ENCODE measurements around the gene TEX54.

Gene TEX54

DNA sequence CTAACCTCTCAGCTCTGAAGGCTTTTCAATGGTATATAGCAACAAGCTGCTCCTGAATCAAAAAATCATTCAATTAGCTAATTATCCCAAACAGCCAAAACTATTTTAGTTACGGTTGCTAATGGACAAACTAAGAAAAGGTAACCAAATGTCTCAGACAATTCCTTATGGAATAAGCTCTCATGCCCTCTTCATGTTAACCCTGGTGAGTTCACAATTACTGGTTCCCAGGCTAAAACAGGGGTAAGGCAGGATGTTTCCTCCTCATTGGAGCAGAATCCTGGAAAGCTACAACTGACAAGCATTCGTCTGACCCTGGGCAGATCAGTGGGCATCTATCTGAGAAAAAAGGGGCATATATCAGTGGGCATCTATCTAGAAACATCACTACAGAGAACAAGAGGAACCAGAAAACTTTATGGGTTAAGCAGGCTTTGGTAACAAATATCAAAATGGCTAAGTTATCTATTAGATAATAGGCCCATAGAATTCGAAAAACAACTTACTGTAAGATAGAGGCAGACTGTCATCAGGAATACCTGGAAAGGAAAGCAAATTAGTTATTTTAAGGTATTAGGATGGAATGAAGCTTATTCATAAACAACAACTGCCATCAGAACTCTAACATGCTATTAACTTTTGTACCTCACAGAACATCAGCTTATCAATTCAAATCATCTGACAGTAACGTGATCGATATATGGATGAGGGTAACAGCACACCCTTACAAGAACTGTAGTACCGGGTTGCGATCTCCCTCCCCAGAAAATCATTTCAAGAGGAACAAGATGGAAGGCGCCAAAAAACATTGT lies 21.6 kb upstream of the TEX54 start:
- DNase-seq (ENCODE audit: low read depth, low spot score), result no peak
- H3K9ac ChIP-seq (ENCODE audit: insufficient read length, low read depth), result peak overlapping the region; percentile 99
- H3K27me3 ChIP-seq (ENCODE audit: insufficient read depth, insufficient read length), result no peaks in the 10 kb centered on the region
- H3K4me3 ChIP-seq (ENCODE audit: insufficient read length, low read depth), result peak overlapping the region; percentile 79
- TF ChIP-seq ZNF274 (IDR thresholded peaks at IDR 0.05; ENCODE audit: low read depth, low read length), result no peak
- TF ChIP-seq SUZ12 (IDR thresholded peaks at IDR 0.05; ENCODE audit: extremely low read depth, insufficient read depth, insufficient read length), result no peak
- no peak for TF ChIP-seq YY1 (IDR thresholded peaks at IDR 0.05; ENCODE audit: insufficient read depth, insufficient read length)
- no peaks in the 10 kb centered on the region for H3K4me1 ChIP-seq (ENCODE audit: insufficient read depth, insufficient read length)
- H3K36me3 ChIP-seq (ENCODE audit: insufficient read depth, insufficient read length, low read length), result peaks cover 51% of the 10 kb centered on the region
- no peaks in the 10 kb centered on the region for H3K9me3 ChIP-seq (ENCODE audit: insufficient read depth, low read length)

DNA sequence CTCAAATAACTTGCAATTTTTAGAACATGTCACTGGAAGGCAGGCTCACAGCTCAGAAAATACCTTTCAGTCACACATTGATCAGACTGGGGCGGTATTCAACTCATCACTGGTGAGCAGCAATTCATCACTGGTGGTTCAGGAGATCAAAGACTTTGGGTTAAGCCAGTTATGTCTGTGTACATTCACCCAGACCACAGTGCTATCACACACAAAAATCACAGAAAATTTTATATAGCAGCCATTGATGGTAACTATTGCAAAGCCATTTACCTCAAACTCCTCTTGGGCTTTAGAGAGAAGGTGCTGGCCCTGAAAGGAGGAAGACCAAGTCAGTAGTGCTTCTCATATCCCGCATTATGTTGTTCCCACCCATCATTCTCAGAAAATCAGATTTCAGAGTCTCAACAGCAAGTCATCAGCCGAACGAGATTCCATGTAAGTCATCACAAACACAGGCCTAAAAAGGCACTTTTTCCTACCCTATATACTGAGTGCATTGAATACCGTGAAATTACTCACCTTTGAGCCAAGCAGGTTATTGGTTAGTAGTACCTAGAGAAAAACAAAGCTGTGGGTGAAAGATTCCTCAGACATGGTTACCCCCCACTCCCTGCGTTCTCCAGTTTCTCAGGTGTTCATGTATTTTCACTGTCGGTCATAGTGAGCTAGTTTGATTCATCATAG lies 20.8 kb upstream of the TEX54 start:
- no peak for DNase-seq (ENCODE audit: low read depth, low spot score)
- Histone ChIP-seq H3K9ac (ENCODE audit: insufficient read length, low read depth) (peak overlapping the region; percentile 99), H3K4me1 (ENCODE audit: insufficient read depth, insufficient read length) (no peaks in the 10 kb centered on the region), H3K9me3 (ENCODE audit: insufficient read depth, low read length) (no peaks in the 10 kb centered on the region), H3K27me3 (ENCODE audit: insufficient read depth, insufficient read length) (no peaks in the 10 kb centered on the region), H3K4me3 (ENCODE audit: insufficient read length, low read depth) (peak overlapping the region; percentile 79), H3K36me3 (ENCODE audit: insufficient read depth, insufficient read length, low read length) (peaks cover 51% of the 10 kb centered on the region)
- no peak for TF ChIP-seq SUZ12 (IDR thresholded peaks at IDR 0.05; ENCODE audit: extremely low read depth, insufficient read depth, insufficient read length)
- no peak for TF ChIP-seq YY1 (IDR thresholded peaks at IDR 0.05; ENCODE audit: insufficient read depth, insufficient read length)
- TF ChIP-seq ZNF274 (IDR thresholded peaks at IDR 0.05; ENCODE audit: low read depth, low read length), result no peak

DNA sequence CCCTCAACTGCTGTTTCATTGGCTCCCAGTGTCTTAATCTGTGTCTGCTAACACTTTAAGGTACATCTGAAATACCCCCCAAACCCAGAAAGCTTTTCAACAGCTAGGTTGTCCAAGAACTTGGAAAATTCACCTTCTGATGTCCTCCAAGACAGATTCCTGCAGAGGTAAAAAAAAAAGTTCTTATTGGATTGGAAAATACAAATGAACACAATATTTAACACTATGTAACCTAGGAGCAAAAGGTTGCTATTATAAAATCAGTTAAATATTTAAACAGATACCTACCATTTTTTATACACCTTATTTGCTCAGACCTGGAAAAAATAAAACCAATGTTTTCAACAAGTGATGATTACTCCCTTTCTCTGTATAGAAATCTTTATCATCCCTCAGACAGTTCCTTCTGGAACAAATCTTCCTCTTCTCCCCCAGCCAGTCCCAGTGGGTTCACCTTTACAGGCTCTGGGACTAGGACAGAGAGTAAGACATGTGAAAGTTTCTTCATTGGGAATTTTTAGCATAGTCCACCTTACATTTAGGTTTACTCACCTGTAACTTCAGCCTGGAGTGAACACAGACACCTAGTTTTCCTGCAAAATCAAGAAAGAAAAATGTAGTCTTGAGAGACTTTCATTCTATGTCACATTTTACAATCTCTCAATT lies 20.0 kb upstream of the TEX54 start:
- DNase-seq (ENCODE audit: low read depth, low spot score), result no peak
- TF ChIP-seq ZNF274 (IDR thresholded peaks at IDR 0.05; ENCODE audit: low read depth, low read length) (no peak), YY1 (IDR thresholded peaks at IDR 0.05; ENCODE audit: insufficient read depth, insufficient read length) (no peak), SUZ12 (IDR thresholded peaks at IDR 0.05; ENCODE audit: extremely low read depth, insufficient read depth, insufficient read length) (no peak)
- no peaks in the 10 kb centered on the region; the same call in 1 of the 2 replicates for H3K9me3 ChIP-seq (ENCODE audit: insufficient read depth, low read length)
- H3K36me3 ChIP-seq (ENCODE audit: insufficient read depth, insufficient read length, low read length), result peaks cover 51% of the 10 kb centered on the region
- no peaks in the 10 kb centered on the region for H3K27me3 ChIP-seq (ENCODE audit: insufficient read depth, insufficient read length)
- H3K4me1 ChIP-seq (ENCODE audit: insufficient read depth, insufficient read length), result no peaks in the 10 kb centered on the region
- peak overlapping the region; percentile 79 for H3K4me3 ChIP-seq (ENCODE audit: insufficient read length, low read depth)
- peak overlapping the region; percentile 99 for H3K9ac ChIP-seq (ENCODE audit: insufficient read length, low read depth)

DNA sequence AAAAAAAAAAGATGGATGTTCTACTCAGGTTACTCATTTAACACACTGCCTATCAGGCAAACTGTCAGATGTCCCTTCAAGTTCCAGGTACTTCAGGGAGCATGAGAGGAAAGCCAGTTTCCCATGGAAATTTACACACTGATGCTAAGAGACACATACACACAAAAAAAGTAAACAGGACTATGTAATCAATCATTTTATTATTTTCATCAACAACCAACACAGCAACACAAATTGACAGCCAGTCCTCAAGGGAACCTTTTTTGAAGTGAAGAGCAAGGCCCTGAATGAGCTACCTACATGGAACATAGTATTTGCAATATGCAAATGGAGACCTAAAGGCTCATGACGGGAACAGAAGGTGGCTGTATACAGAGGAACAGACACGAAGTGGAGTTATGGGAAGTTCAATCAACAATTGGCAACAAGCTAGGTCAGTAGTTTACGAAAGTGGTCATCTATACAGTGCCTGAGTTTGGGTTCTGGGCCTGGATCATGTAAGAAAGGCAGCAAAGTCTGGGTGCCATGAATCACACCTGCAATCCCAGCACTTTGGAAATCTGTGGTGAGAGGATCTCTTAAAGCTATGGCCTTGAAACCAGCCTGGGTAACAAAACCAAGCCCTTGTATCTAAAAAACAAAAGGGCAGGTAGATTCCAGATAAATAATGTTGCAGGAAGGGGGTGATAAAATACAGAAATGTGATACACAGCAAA lies 19.3 kb upstream of the TEX54 start:
- Histone ChIP-seq H3K9ac (ENCODE audit: insufficient read length, low read depth) (peak overlapping the region; percentile 37), H3K4me3 (ENCODE audit: insufficient read length, low read depth) (no peak overlapping the region)

DNA sequence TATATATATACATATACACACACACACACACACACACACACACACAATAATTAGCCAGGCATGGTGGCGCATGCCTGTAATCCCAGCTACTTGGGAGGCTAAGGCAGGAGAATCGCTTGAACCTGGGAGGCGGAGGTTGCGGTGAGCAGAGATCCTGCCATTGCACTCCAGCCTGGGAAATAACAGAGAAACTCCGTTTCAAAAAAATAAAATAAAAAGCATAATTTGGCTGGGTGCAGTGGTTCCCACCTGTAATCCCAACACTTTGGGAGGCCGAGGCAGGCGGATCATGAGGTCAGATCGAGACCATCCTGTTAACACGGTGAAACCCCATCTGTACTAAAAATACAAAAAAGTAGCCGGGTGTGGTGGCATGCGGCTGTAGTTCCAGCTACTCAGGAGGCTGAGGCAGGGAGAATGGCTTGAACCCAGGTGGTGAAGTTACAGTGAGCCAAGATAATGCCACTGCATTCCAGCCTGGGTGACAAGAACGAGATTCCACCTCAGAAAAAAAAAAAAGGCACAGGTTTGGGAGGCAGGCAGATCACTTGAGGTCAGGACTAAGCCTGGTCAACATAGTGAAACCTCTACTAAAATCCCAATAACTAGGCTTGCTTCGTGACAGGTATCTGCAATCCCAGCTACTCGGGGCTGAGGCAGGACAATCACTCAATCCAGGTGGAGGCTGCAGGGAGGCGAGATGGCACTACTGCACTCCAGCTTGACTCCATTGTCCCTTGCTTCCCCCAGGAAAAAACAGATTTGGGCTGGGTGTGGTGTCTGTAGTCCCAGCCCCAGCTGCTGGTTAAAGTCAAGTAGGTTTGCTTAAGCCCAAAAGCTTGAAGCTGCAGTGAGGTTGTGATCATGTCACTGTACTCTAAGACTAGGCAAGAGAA lies 18.5 kb upstream of the TEX54 start:
- H3K9me3 ChIP-seq (ENCODE audit: insufficient read depth, low read length), result peaks cover 12% of the 10 kb centered on the region
- TF ChIP-seq ZNF274 (IDR thresholded peaks at IDR 0.05; ENCODE audit: low read depth, low read length), result no peak
- TF ChIP-seq YY1 (IDR thresholded peaks at IDR 0.05; ENCODE audit: insufficient read depth, insufficient read length), result no peak
- no peak for TF ChIP-seq SUZ12 (IDR thresholded peaks at IDR 0.05; ENCODE audit: extremely low read depth, insufficient read depth, insufficient read length)
- no peak overlapping the region for H3K4me3 ChIP-seq (ENCODE audit: insufficient read length, low read depth)
- peak overlapping the region; percentile 37 for H3K9ac ChIP-seq (ENCODE audit: insufficient read length, low read depth)
- H3K27me3 ChIP-seq (ENCODE audit: insufficient read depth, insufficient read length), result no peaks in the 10 kb centered on the region
- no peak for DNase-seq (ENCODE audit: low read depth, low spot score)
- H3K4me1 ChIP-seq (ENCODE audit: insufficient read depth, insufficient read length), result no peaks in the 10 kb centered on the region
- peaks cover 44% of the 10 kb centered on the region for H3K36me3 ChIP-seq (ENCODE audit: insufficient read depth, insufficient read length, low read length)

More for the DNA sequence above, 19.3 kb upstream of the TEX54 start:
- Histone ChIP-seq H3K27me3 (ENCODE audit: insufficient read depth, insufficient read length) (no peaks in the 10 kb centered on the region), H3K9me3 (ENCODE audit: insufficient read depth, low read length) (peaks cover 5% of the 10 kb centered on the region), H3K36me3 (ENCODE audit: insufficient read depth, insufficient read length, low read length) (peaks cover 44% of the 10 kb centered on the region), H3K4me1 (ENCODE audit: insufficient read depth, insufficient read length) (no peaks in the 10 kb centered on the region)
- TF ChIP-seq ZNF274 (IDR thresholded peaks at IDR 0.05; ENCODE audit: low read depth, low read length), result no peak
- no peak for DNase-seq (ENCODE audit: low read depth, low spot score)

DNA sequence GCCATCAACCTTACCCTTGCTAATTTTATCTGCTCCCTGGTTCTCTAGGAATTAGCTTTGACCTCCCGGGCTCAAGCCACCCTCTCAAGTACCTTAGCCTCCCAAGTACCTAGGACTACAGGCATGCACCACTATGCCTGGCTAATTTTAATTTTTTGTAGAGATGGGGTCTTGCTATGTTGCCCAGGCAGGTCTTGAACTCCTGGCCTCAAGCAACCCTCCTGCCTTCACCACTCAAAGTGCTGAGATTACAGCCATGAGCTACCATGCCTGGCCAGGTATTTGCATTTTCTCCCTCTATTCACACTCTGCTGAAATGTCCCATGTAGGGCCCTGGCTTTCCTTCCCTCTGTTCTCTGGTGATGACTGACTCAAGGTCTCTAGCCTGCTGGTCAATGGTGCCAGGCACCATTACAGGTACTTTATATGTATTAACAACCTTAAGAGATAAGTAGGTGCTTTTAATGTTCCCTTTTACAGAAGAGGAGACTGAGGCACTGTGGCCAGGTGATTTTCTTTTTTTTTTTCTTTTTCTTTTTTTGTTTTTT lies 15.2 kb upstream of the TEX54 start:
- Histone ChIP-seq H3K36me3 (ENCODE audit: insufficient read depth, insufficient read length, low read length) (peaks cover 16% of the 10 kb centered on the region), H3K4me1 (ENCODE audit: insufficient read depth, insufficient read length) (no peaks in the 10 kb centered on the region), H3K9ac (ENCODE audit: insufficient read length, low read depth) (no peak overlapping the region), H3K9me3 (ENCODE audit: insufficient read depth, low read length) (peaks cover 16% of the 10 kb centered on the region), H3K4me3 (ENCODE audit: insufficient read length, low read depth) (no peak overlapping the region), H3K27me3 (ENCODE audit: insufficient read depth, insufficient read length) (no peaks in the 10 kb centered on the region)
- TF ChIP-seq ZNF274 (IDR thresholded peaks at IDR 0.05; ENCODE audit: low read depth, low read length) (no peak), YY1 (IDR thresholded peaks at IDR 0.05; ENCODE audit: insufficient read depth, insufficient read length) (no peak)
- no peak for DNase-seq (ENCODE audit: low read depth, low spot score)
